GM12878 (cell line): ENCODE measurements around the gene PACS2. TPM values are rescaled to one million over a fixed set of nuclear protein-coding genes. Genes with fewer than 3 reads are reported as not detected.

Source experiments
- ATAC-seq: fragments of 200-7000 bp; cut with Tn5 transposase; 3 replicates; pipeline ENCODE4 v1.9.1; 2020; ENCODE audit warnings: mild to moderate bottlenecking, moderate library complexity
- BruUV-seq: library from RNA; stranded (reverse); fragments of 400-500 nt; replicated peaks from 2 replicates; lab custom pipeline; 2021; lab: Mats Ljungman, UMichigan
- CTCF ChIA-PET: fragments of 300-600 bp; sonication (Branson Sonifier 250); formaldehyde crosslinking; extraction: SDS; loops from one replicate; lab custom pipeline; 2021; ENCODE audit warnings: inconsistent platforms; lab: Yijun Ruan, JAX
- POLR2A ChIA-PET: fragments of 350-600 bp; formaldehyde crosslinking; extraction: SDS; loops from one replicate; lab custom pipeline; 2021; ENCODE audit warnings: inconsistent platforms; lab: Charles Lee
- RAD21 ChIA-PET: fragments of 300-600 bp; sonication (Branson Sonifier 250); formaldehyde crosslinking; loops from one replicate; lab custom pipeline; 2023; ENCODE audit warnings: antibody characterized with exemption; ENCODE audit not compliant: unreplicated experiment; lab: Charles Lee
- SMC1A ChIA-PET: fragments of 300-600 bp; sonication (Branson Sonifier 250); formaldehyde crosslinking; loops from one replicate; lab custom pipeline; 2023; ENCODE audit not compliant: unreplicated experiment, uncharacterized antibody; lab: Charles Lee
- DNase-seq: peaks from one replicate; pipeline ENCODE4 v3.0.0-alpha.2; 2011; ENCODE audit warnings: low read depth, low spot score
- FAIRE-seq: peaks from 3 replicates; lab custom pipeline; 2011; peaks lifted over from hg19 to GRCh38; lab: Jason Lieb, UNC
- H2AFZ ChIP-seq: 2 replicates; pipeline ENCODE4 v1.6.0; 2011; ENCODE audit warnings: low read depth, low read length, control low read depth; ENCODE audit not compliant: control insufficient read depth
- H3K27ac ChIP-seq: 2 replicates; pipeline ENCODE4 v1.5.1; 2011; ENCODE audit warnings: control low read depth; ENCODE audit not compliant: control insufficient read depth, insufficient read depth
- H3K27me3 ChIP-seq, 2 experiments: replicated peaks in 1 of 2; 2 replicates each; pipeline versions ENCODE4 v1.6.0 to v1.6.1; 2011; ENCODE audit warnings: low read length in 1 of 2; ENCODE audit not compliant: control insufficient read depth in 2 of 2, insufficient read depth in 2 of 2
- H3K36me3 ChIP-seq, 2 experiments: 2 replicates each; pipeline ENCODE4 v1.5.1; 2011; ENCODE audit warnings: low read length in 1 of 2; ENCODE audit not compliant: control insufficient read depth in 2 of 2, insufficient read depth in 2 of 2
- H3K4me1 ChIP-seq: 2 replicates; pipeline ENCODE4 v1.6.1; 2011; ENCODE audit warnings: mild to moderate bottlenecking, low read length, moderate library complexity, mixed read lengths; ENCODE audit not compliant: control insufficient read depth, insufficient read depth
- H3K4me2 ChIP-seq: 2 replicates; pipeline ENCODE4 v1.6.0; 2011; ENCODE audit warnings: control low read depth; ENCODE audit not compliant: control insufficient read depth, insufficient read depth
- H3K4me3 ChIP-seq: fragments of 200-600 bp; sonication (generic); 2 replicates; pipeline ENCODE4 v1.5.1; 2016
- H3K79me2 ChIP-seq: 2 replicates; pipeline ENCODE4 v1.6.0; 2011; ENCODE audit warnings: low read length; ENCODE audit not compliant: control insufficient read depth, insufficient read depth
- H3K9ac ChIP-seq: 2 replicates; pipeline ENCODE4 v1.8.0; 2011; ENCODE audit warnings: low read length, control low read depth, mixed read lengths; ENCODE audit not compliant: control insufficient read depth, insufficient read depth
- H3K9me3 ChIP-seq: replicated peaks from 3 replicates; pipeline ENCODE4 v1.5.1; 2011; ENCODE audit warnings: mild to moderate bottlenecking, low read length; ENCODE audit not compliant: control insufficient read depth, insufficient read depth
- H4K20me1 ChIP-seq: 2 replicates; pipeline ENCODE4 v1.6.0; 2011; ENCODE audit not compliant: control insufficient read depth, insufficient read depth
- CBX5 ChIP-seq: sonication (generic); IDR thresholded peaks from 2 replicates; pipeline ENCODE4 v1.6.1; 2016; ENCODE audit warnings: low read depth, moderate library complexity, mild to moderate bottlenecking, inconsistent platforms
- CHD4 ChIP-seq: fragments of 200-600 bp; sonication (generic); IDR thresholded peaks from 2 replicates; pipeline ENCODE4 v1.6.1; 2016; ENCODE audit warnings: mild to moderate bottlenecking
- EP300 ChIP-seq, 2 experiments: fragments of 150-350 bp in 1 of 2; IDR thresholded peaks; 2 replicates each; pipeline ENCODE4 v1.6.1; 2011 to 2012; ENCODE audit warnings: low read depth in 2 of 2, low read length in 2 of 2, borderline replicate concordance in 1 of 2, improper control_type of control experiment in 1 of 2, inconsistent platforms in 1 of 2; ENCODE audit not compliant: control insufficient read depth in 1 of 2
- NBN ChIP-seq: fragments of 450-650 bp; IDR thresholded peaks from 2 replicates; pipeline ENCODE4 v1.6.1; 2016
- NFXL1 ChIP-seq: fragments of 450-650 bp; IDR thresholded peaks from 2 replicates; pipeline ENCODE4 v1.6.1; 2017; ENCODE audit warnings: antibody characterized with exemption, mild to moderate bottlenecking, borderline replicate concordance
- POLR2A ChIP-seq: IDR thresholded peaks from 2 replicates; pipeline ENCODE4 v1.6.1; 2011; ENCODE audit warnings: low read depth, mild to moderate bottlenecking, low read length
- RBBP5 ChIP-seq: fragments of 200-600 bp; sonication (generic); conservative IDR thresholded peaks from 2 replicates; pipeline ENCODE4 v1.6.1; 2016
- SIX5 ChIP-seq: IDR thresholded peaks from 2 replicates; pipeline ENCODE4 v1.6.1; 2011; ENCODE audit warnings: mild to moderate bottlenecking, low read depth, low read length, moderate library complexity; ENCODE audit not compliant: severe bottlenecking
- YBX1 ChIP-seq: fragments of 450-650 bp; IDR thresholded peaks from 2 replicates; pipeline ENCODE4 v1.6.1; 2016; ENCODE audit warnings: antibody characterized with exemption
- ZBTB4 ChIP-seq: fragments of 450-650 bp; formaldehyde crosslinking; IDR thresholded peaks from 2 replicates; pipeline ENCODE4 v1.4.0; 2022; ENCODE audit warnings: mild to moderate bottlenecking, moderate library complexity
- ZNF274 ChIP-seq: IDR thresholded peaks from one replicate; pipeline ENCODE4 v1.8.0; 2011; ENCODE audit not compliant: insufficient read length, insufficient read depth
- ZNF384 ChIP-seq: IDR thresholded peaks from 2 replicates; pipeline ENCODE4 v1.6.1; 2012; ENCODE audit warnings: low read depth, mild to moderate bottlenecking, low read length, improper control_type of control experiment, borderline replicate concordance
- ZNF687 ChIP-seq: fragments of 450-650 bp; IDR thresholded peaks from 2 replicates; pipeline ENCODE4 v1.6.1; 2017; ENCODE audit warnings: mild to moderate bottlenecking, moderate library complexity
- ZSCAN29 ChIP-seq: fragments of 450-650 bp; IDR thresholded peaks from 2 replicates; pipeline ENCODE4 v1.6.1; 2017; ENCODE audit warnings: mild to moderate bottlenecking, moderate library complexity
- WGBS: methylation state at CpG from one replicate; pipeline ENCODE4 v1.1.6; 2016; ENCODE audit warnings: low lambda C conversion rate; ENCODE audit not compliant: insufficient replicate concordance, insufficient coverage; ENCODE audit errors: missing lambda C conversion rate; 5-methylcytosine and 5-hydroxymethylcytosine counted together
- in situ Hi-C: fragments of 300-500 bp; cut with MboI; formaldehyde crosslinking; loops from 9 replicates; pipeline ENCODE4 v1.14.3; 2018; ENCODE audit warnings: mixed read lengths
- intact Hi-C: fragments of 100-400 bp; cut with micrococcal nuclease; formaldehyde crosslinking; loops from one replicate; pipeline ENCODE4 v1.14.2; 2022; ENCODE audit not compliant: unreplicated experiment
- polyA plus RNA-seq, 11 experiments: library from polyadenylated mRNA; depleted of rRNA in 4 of 11; unstranded in 6 of 11; stranded (reverse) in 5 of 11; fragments of >200 nt; fragmentation: Nextera tagmentation in 4 of 11; fragmentation: Illumina TruSeq in 1 of 11; extraction: Ambion mirVana in 4 of 11; extraction: Trizol in 1 of 11; gene quantifications; 1 replicate in 1 of 11; 2 replicates in 10 of 11; pipeline versions ENCODE4 v1.2.1 to v1.2.3, GENCODE V29; 2011 to 2016; ENCODE audit warnings: inconsistent platforms in 2 of 11, missing spikeins in 2 of 11, low read depth in 1 of 11
- total RNA-seq, 4 experiments: library from RNA; depleted of rRNA in 3 of 4; stranded (reverse); fragments of >200 nt in 3 of 4; fragmentation: Illumina TruSeq in 1 of 4; extraction: Trizol in 1 of 4; gene quantifications; 2 replicates each; pipeline versions ENCODE4 v1.2.1 to v1.2.3, GENCODE V29; 2013 to 2021
- TF ChIP-seq, protein P1 (sequence below): fragments of 450-650 bp; IDR thresholded peaks from 2 replicates; pipeline ENCODE4 v1.6.1; 2017; ENCODE audit warnings: mild to moderate bottlenecking, low read depth, inconsistent platforms; ENCODE audit not compliant: poor library complexity, severe bottlenecking

The PACS2 gene
- total and polyA plus RNA-seq, 10 of the 15 experiments (the other 5 are each of a cell fraction or from before 2014, with no cell fraction given), result 0.21 to 37.3 (median 9.4) TPM

- Histone ChIP-seq H2AFZ (no peak overlapping the region), H3K36me3 (no peaks in the 10 kb centered on the region; a peak in 1 of 4 replicates), H3K4me1 (peaks cover 3% of the 10 kb centered on the region; the same call in 1 of the 2 replicates), H3K4me2 (no peak overlapping the region), H4K20me1 (peaks cover 3% of the 10 kb centered on the region; the same call in 1 of the 2 replicates), H3K27ac (no peak overlapping the region), H3K27me3 (no peaks in the 10 kb centered on the region), H3K9ac (no peak overlapping the region), H3K4me3 (no peak overlapping the region), H3K79me2 (no peaks in the 10 kb centered on the region), H3K9me3 (no peaks in the 10 kb centered on the region)
- ChIA-PET CTCF (interaction anchor here (0.6 to 0.9 kb wide), 2 partner anchors 36 to 63 kb away, joined by 3 read pairs; no protein-coding TSS in a partner anchor), POLR2A (no interaction called here), SMC1A (no interaction called here), RAD21 (no interaction called here)
- BruUV-seq, result no TSS peak
- no peak for DNase-seq
- in situ Hi-C loops, result no loop called here
- ATAC-seq, result no peak
- WGBS, result 64% methylated on average over 17 of the region's 17 CpGs
- no peak for FAIRE-seq
- intact Hi-C loops, result no loop called here
- TF ChIP-seq CBX5 (no peak), ZNF274 (no peak), NBN (no peak), EP300 (IDR thresholded peaks at IDR 0.05; ENCODE audit: borderline replicate concordance in 1 of 2, control insufficient read depth in 1 of 2, low read depth in 2 of 2, low read length in 2 of 2) (no peak), CHD4 (no peak), NFXL1 (no peak), RBBP5 (no peak), ZNF384 (no peak), SIX5 (no peak), POLR2A (no peak), YBX1 (no peak), ZNF687 (no peak), ZSCAN29 (no peak), ZBTB4 (no peak)
- TF ChIP-seq, protein P1, sequence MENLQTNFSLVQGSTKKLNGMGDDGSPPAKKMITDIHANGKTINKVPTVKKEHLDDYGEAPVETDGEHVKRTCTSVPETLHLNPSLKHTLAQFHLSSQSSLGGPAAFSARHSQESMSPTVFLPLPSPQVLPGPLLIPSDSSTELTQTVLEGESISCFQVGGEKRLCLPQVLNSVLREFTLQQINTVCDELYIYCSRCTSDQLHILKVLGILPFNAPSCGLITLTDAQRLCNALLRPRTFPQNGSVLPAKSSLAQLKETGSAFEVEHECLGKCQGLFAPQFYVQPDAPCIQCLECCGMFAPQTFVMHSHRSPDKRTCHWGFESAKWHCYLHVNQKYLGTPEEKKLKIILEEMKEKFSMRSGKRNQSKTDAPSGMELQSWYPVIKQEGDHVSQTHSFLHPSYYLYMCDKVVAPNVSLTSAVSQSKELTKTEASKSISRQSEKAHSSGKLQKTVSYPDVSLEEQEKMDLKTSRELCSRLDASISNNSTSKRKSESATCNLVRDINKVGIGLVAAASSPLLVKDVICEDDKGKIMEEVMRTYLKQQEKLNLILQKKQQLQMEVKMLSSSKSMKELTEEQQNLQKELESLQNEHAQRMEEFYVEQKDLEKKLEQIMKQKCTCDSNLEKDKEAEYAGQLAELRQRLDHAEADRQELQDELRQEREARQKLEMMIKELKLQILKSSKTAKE, result no peak
Measured at GRCh38 chr14:105334383-105335230, 20.1 kb downstream of the PACS2 start.
